ENCODE measurements around the gene CHST15. TPM values are rescaled to one million over a fixed set of nuclear protein-coding genes. Genes with fewer than 3 reads are reported as not detected.

CHST15 gene
- total and polyA plus RNA-seq, 2 of the 4 experiments (the other 2 are of a cell fraction) = 0.14 to 0.18 TPM

GRCh38 chr10:124097883-124098282 lies 4.5 kb upstream of the CHST15 start:
- no peaks in the 10 kb centered on the region for H3K9me1 ChIP-seq (ENCODE audit: insufficient read depth, low read length)
- no peak overlapping the region for H2AK5ac ChIP-seq (ENCODE audit: low read depth, low read length)
- H2BK20ac ChIP-seq (ENCODE audit: low read depth, low read length) = no peak overlapping the region
- no peak overlapping the region for H3K14ac ChIP-seq (replicated peaks; ENCODE audit: low read depth, low read length)
- H2AK9ac ChIP-seq (replicated peaks; ENCODE audit: low read depth, low read length, poor library complexity) = no peak overlapping the region
- dilution Hi-C loops (cut with HindIII; ENCODE audit: low sequenced_read_pairs, unreplicated experiment) (no loop called here), in situ Hi-C loops (cut with MboI; ENCODE audit: low sequenced_read_pairs) (no loop called here), intact Hi-C loops (cut with micrococcal nuclease) (no loop called here)
- H3K4me2 ChIP-seq (ENCODE audit: low read depth, low read length) = no peak overlapping the region
- no peak overlapping the region for H3K9ac ChIP-seq (ENCODE audit: low read depth, low read length)
- H3K36me3 ChIP-seq (ENCODE audit: control insufficient read depth, insufficient read depth, low read length) = no peaks in the 10 kb centered on the region
- H2BK120ac ChIP-seq (ENCODE audit: low read depth, low read length) = no peak overlapping the region
- CTCF ChIA-PET = no interaction called here
- DNase-seq (no peak), ATAC-seq (ENCODE audit: low read depth) (no peak)
- WGBS, 2 experiments (ENCODE audit: extremely low coverage in 2 of 2, insufficient read length in 1 of 2) = 26% methylated on average over 4 of the region's 10 CpGs; no CpG with 5 or more reads in 1 of the 2 experiments
- no peak overlapping the region for H3K18ac ChIP-seq (ENCODE audit: low read depth, low read length)
- no peaks in the 10 kb centered on the region for H4K20me1 ChIP-seq (ENCODE audit: insufficient read depth, low read length)
- no peaks in the 10 kb centered on the region for H3K79me1 ChIP-seq (ENCODE audit: low read depth in 1 of 2, low read length in 2 of 2)
- H3K27me3 ChIP-seq (ENCODE audit: control insufficient read depth, insufficient read depth, low read length) = peaks cover 16% of the 10 kb centered on the region
- no peak overlapping the region for H3K56ac ChIP-seq (ENCODE audit: extremely low read depth, insufficient read depth, low read length)
- H4K8ac ChIP-seq (ENCODE audit: low read depth in 2 of 2, low read length in 2 of 2) = no peak overlapping the region
- POLR2A ChIA-PET (ENCODE audit: unreplicated experiment) = no interaction called here
- H3K4ac ChIP-seq (ENCODE audit: low read depth, low read length) = no peak overlapping the region
- no peak overlapping the region for H3K27ac ChIP-seq (ENCODE audit: insufficient read depth, low read length)
- BruUV-seq (replicated peaks) = no TSS peak
- TF ChIP-seq NFE2L2 (IDR thresholded peaks at IDR 0.05; ENCODE audit: low read depth, low read length) = no peak
- no peaks in the 10 kb centered on the region; the same call in 1 of the 2 replicates for H3K4me1 ChIP-seq (ENCODE audit: control insufficient read depth, insufficient read depth, low read length)
- H2AFZ ChIP-seq (replicated peaks; ENCODE audit: low read length, poor library complexity) = no peak overlapping the region
- no peak overlapping the region for H4K91ac ChIP-seq (ENCODE audit: insufficient read depth, low read depth, low read length)
- no peak overlapping the region for H4K5ac ChIP-seq (ENCODE audit: low read depth, low read length)
- H3K9me3 ChIP-seq (ENCODE audit: control insufficient read depth, insufficient read depth, low read length) = peaks cover 5% of the 10 kb centered on the region; the same call in 1 of the 2 replicates
- no peak overlapping the region for H3K4me3 ChIP-seq (ENCODE audit: insufficient read depth, low read depth, low read length)
- no peak overlapping the region for H2BK15ac ChIP-seq (ENCODE audit: low read depth, low read length)
- H3K23ac ChIP-seq (ENCODE audit: low read depth, low read length) = no peak overlapping the region
- no peak overlapping the region for H2BK5ac ChIP-seq (ENCODE audit: low read depth, low read length, poor library complexity, severe bottlenecking)

Data from IMR-90 (cell line).